ENCODE data around the gene MYO9A.

MYO9A gene

GRCh38 chr15:72133211-72133610 lies 15.3 kb upstream of the MYO9A start:
- Histone ChIP-seq H3K36me3 (no peaks in the 10 kb centered on the region), H3K4me3 (ENCODE audit: low read depth, low read length) (no peak overlapping the region), H3K4me1 (peaks cover 4% of the 10 kb centered on the region; the same call in 1 of the 2 replicates), H3K9me3 (no peaks in the 10 kb centered on the region), H3K27me3 (no peaks in the 10 kb centered on the region)
- no peak for DNase-seq
- TF ChIP-seq, protein P1, sequence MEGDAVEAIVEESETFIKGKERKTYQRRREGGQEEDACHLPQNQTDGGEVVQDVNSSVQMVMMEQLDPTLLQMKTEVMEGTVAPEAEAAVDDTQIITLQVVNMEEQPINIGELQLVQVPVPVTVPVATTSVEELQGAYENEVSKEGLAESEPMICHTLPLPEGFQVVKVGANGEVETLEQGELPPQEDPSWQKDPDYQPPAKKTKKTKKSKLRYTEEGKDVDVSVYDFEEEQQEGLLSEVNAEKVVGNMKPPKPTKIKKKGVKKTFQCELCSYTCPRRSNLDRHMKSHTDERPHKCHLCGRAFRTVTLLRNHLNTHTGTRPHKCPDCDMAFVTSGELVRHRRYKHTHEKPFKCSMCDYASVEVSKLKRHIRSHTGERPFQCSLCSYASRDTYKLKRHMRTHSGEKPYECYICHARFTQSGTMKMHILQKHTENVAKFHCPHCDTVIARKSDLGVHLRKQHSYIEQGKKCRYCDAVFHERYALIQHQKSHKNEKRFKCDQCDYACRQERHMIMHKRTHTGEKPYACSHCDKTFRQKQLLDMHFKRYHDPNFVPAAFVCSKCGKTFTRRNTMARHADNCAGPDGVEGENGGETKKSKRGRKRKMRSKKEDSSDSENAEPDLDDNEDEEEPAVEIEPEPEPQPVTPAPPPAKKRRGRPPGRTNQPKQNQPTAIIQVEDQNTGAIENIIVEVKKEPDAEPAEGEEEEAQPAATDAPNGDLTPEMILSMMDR (IDR thresholded peaks at IDR 0.05; ENCODE audit: low read depth, low read length) = no peak

GRCh38 chr15:72131922-72132321 lies 14.0 kb upstream of the MYO9A start:
- H3K4me1 ChIP-seq = no peaks in the 10 kb centered on the region
- no peak overlapping the region for H3K4me3 ChIP-seq (ENCODE audit: low read depth, low read length)
- no peaks in the 10 kb centered on the region for H3K9me3 ChIP-seq
- no peaks in the 10 kb centered on the region for H3K27me3 ChIP-seq
- no peaks in the 10 kb centered on the region for H3K36me3 ChIP-seq
- no peak for DNase-seq
- TF ChIP-seq, protein P1 (IDR thresholded peaks at IDR 0.05; ENCODE audit: low read depth, low read length) = no peak

GRCh38 chr15:72130272-72130671 lies 12.3 kb upstream of the MYO9A start:
- H3K27me3 ChIP-seq = no peaks in the 10 kb centered on the region
- TF ChIP-seq, protein P1 (IDR thresholded peaks at IDR 0.05; ENCODE audit: low read depth, low read length) = no peak
- DNase-seq = no peak
- H3K36me3 ChIP-seq = no peaks in the 10 kb centered on the region
- no peaks in the 10 kb centered on the region for H3K4me1 ChIP-seq
- no peaks in the 10 kb centered on the region for H3K9me3 ChIP-seq
- H3K4me3 ChIP-seq (ENCODE audit: low read depth, low read length) = no peak overlapping the region

DNA sequence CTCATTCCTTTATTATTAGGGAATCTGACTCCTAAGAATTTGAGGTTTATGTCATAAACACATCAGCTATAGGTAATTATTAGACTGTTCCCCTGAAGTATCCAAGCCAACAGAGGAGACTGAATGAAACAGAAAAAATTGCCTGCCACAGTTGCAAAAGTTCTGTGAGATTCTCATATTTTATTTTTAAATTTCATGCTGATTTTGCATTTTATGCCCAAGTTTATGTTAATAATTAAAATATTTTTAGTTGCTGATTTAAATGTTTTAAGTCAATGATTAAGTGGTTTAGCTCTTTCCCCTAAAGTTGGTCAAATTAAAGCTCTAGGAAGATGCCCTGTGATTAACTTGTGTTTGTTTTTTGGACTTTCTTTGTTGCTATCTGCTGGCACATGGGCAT lies 10.4 kb upstream of the MYO9A start:
- Histone ChIP-seq H3K36me3 (no peaks in the 10 kb centered on the region), H3K27me3 (no peaks in the 10 kb centered on the region), H3K9me3 (no peaks in the 10 kb centered on the region), H3K4me3 (ENCODE audit: low read depth, low read length) (no peak overlapping the region), H3K4me1 (no peaks in the 10 kb centered on the region)
- DNase-seq = no peak
- TF ChIP-seq, protein P1 (IDR thresholded peaks at IDR 0.05; ENCODE audit: low read depth, low read length) = no peak

- no peak for DNase-seq
- Histone ChIP-seq H3K4me3 (ENCODE audit: low read depth, low read length) (no peak overlapping the region), H3K4me1 (no peaks in the 10 kb centered on the region), H3K27me3 (no peaks in the 10 kb centered on the region), H3K36me3 (no peaks in the 10 kb centered on the region), H3K9me3 (no peaks in the 10 kb centered on the region)
- TF ChIP-seq, protein P1 (IDR thresholded peaks at IDR 0.05; ENCODE audit: low read depth, low read length) = no peak
These were observed 9.9 kb upstream of the MYO9A start for GRCh38 chr15:72127724-72128322.

- Histone ChIP-seq H3K36me3 (no peaks in the 10 kb centered on the region), H3K4me3 (ENCODE audit: low read depth, low read length) (no peak overlapping the region), H3K27me3 (no peaks in the 10 kb centered on the region), H3K9me3 (no peaks in the 10 kb centered on the region), H3K4me1 (no peaks in the 10 kb centered on the region)
- TF ChIP-seq, protein P1 (IDR thresholded peaks at IDR 0.05; ENCODE audit: low read depth, low read length) = no peak
- no peak for DNase-seq
These were observed 6.3 kb upstream of the MYO9A start for GRCh38 chr15:72124218-72124617.
